HL-60 (cell line): ENCODE data around the gene PRCD.

ENCODE experiments used
- DNase-seq, 2 experiments: peaks; one replicate each; pipeline ENCODE4 v3.0.0-alpha.2; 2010 to 2020; ENCODE audit warnings: low read depth in 1 of 2, low spot score in 1 of 2
- H3K27ac ChIP-seq: fragments of 250-450 bp; sonication (Bioruptor Pico); replicated peaks from 2 replicates; pipeline ENCODE4 v1.5.1; 2020; ENCODE audit warnings: mild to moderate bottlenecking, moderate library complexity
- H3K27me3 ChIP-seq: fragments of 250-450 bp; sonication (Bioruptor Pico); 2 replicates; pipeline ENCODE4 v1.5.1; 2021; ENCODE audit warnings: mild to moderate bottlenecking, moderate library complexity; ENCODE audit not compliant: insufficient read depth, poor library complexity, severe bottlenecking
- H3K4me3 ChIP-seq: replicated peaks from 2 replicates; pipeline ENCODE4 v1.5.1; 2011; ENCODE audit warnings: mild to moderate bottlenecking, control low read depth, low read length; ENCODE audit not compliant: insufficient read depth
- GABPA ChIP-seq: IDR thresholded peaks from 2 replicates; pipeline ENCODE4 v1.6.1; 2012; ENCODE audit warnings: low read depth
- POLR2AphosphoS5 ChIP-seq: IDR thresholded peaks from 2 replicates; pipeline ENCODE4 v1.6.1; 2012; ENCODE audit warnings: low read depth
- REST ChIP-seq: IDR thresholded peaks from 2 replicates; pipeline ENCODE4 v1.6.1; 2012; ENCODE audit warnings: low read depth; ENCODE audit not compliant: insufficient replicate concordance
- SPI1 ChIP-seq: IDR thresholded peaks from 2 replicates; pipeline ENCODE4 v1.6.1; 2012; ENCODE audit warnings: low read depth, mild to moderate bottlenecking, borderline replicate concordance
- TF ChIP-seq, protein P1 (sequence below): IDR thresholded peaks from one replicate; pipeline ENCODE4 v1.5.1; 2011; ENCODE audit warnings: low read length, control low read depth, inconsistent platforms; ENCODE audit not compliant: insufficient read depth

The PRCD gene

DNA sequence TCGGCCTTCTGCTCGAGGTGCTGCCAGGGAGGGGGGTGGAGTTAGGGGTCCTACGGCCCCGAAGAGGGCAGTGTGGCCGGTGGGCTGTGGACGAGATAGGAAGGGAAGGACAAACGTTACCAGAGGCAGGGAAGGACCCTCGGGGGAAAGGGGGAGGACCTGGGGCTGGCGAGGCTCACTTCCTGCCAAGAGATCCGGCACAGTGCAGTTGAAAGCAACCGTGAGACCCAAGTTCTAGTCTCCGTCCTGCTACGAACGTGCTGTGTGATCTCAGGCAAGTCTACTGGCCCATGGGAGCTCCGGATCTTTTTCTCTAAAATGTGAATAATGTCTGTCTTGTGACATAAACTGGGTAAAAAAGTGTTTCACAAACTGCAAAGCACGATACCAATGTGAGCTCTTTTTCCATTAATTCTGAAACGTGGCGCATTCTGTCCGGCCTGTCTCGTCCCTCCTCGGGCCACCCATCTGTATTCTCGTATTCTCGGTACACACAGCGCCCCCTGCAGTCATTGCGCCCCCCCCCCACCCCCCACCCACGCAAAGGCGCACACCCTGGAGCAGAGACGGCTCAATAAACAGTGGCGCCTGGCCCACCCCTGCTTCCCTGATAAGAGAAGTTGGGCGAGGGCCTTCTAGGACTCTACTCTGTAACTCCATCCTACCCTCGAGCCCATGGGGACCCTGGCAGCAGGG, 11.2 kb upstream of the PRCD start:
- no peak for DNase-seq
- no peak overlapping the region for H3K27ac ChIP-seq

GRCh38 chr17:76529224-76530094, 10.4 kb upstream of the PRCD start:
- peaks cover 3% of the 10 kb centered on the region for H3K27me3 ChIP-seq
- TF ChIP-seq POLR2AphosphoS5 (no peak), GABPA (no peak), SPI1 (no peak), REST (no peak)
- TF ChIP-seq, protein P1, sequence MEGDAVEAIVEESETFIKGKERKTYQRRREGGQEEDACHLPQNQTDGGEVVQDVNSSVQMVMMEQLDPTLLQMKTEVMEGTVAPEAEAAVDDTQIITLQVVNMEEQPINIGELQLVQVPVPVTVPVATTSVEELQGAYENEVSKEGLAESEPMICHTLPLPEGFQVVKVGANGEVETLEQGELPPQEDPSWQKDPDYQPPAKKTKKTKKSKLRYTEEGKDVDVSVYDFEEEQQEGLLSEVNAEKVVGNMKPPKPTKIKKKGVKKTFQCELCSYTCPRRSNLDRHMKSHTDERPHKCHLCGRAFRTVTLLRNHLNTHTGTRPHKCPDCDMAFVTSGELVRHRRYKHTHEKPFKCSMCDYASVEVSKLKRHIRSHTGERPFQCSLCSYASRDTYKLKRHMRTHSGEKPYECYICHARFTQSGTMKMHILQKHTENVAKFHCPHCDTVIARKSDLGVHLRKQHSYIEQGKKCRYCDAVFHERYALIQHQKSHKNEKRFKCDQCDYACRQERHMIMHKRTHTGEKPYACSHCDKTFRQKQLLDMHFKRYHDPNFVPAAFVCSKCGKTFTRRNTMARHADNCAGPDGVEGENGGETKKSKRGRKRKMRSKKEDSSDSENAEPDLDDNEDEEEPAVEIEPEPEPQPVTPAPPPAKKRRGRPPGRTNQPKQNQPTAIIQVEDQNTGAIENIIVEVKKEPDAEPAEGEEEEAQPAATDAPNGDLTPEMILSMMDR: no peak
- H3K4me3 ChIP-seq: no peak overlapping the region
- peak in 1 of 2 experiments; percentile 14 for DNase-seq
- H3K27ac ChIP-seq: no peak overlapping the region

More for the DNA sequence above, 11.2 kb upstream of the PRCD start:
- Histone ChIP-seq H3K27me3 (peaks cover 3% of the 10 kb centered on the region), H3K4me3 (no peak overlapping the region)
- TF ChIP-seq POLR2AphosphoS5 (no peak), REST (no peak), SPI1 (no peak), GABPA (no peak)
- TF ChIP-seq, protein P1: no peak

- no peak for TF ChIP-seq GABPA
- no peak for TF ChIP-seq POLR2AphosphoS5
- TF ChIP-seq SPI1: peak; percentile 30; the same call in 1 of the 2 replicates
- TF ChIP-seq, protein P1: no peak
- TF ChIP-seq REST: no peak
- Histone ChIP-seq H3K27me3 (peaks cover 3% of the 10 kb centered on the region), H3K27ac (no peak overlapping the region), H3K4me3 (no peak overlapping the region)
- DNase-seq: no peak
Observed at GRCh38 chr17:76530095-76530723, 9.6 kb upstream of the PRCD start.
